H1 (cell line): ENCODE data around the gene GOLIM4.

ENCODE experiments used
- CREB1 ChIP-seq: IDR thresholded peaks from 2 replicates; pipeline ENCODE4 v1.6.1; 2012; ENCODE audit warnings: inconsistent platforms
- CTCF ChIP-seq, 3 experiments: IDR thresholded peaks; 1 replicate in 2 of 3; 2 replicates in 1 of 3; pipeline versions ENCODE4 v1.5.1 to v1.6.1; 2011; ENCODE audit warnings: low read length in 3 of 3, mild to moderate bottlenecking in 3 of 3, inconsistent platforms in 2 of 3, low read depth in 1 of 3, moderate library complexity in 1 of 3; ENCODE audit not compliant: insufficient read depth in 1 of 3; ENCODE audit errors: control extremely low read depth in 1 of 3
- MAX ChIP-seq: IDR thresholded peaks from 2 replicates; pipeline ENCODE4 v1.6.1; 2012; ENCODE audit warnings: inconsistent platforms
- POLR2A ChIP-seq, 2 experiments: IDR thresholded peaks; 1 replicate in 1 of 2; 2 replicates in 1 of 2; pipeline ENCODE4 v1.6.1; 2011; ENCODE audit warnings: low read depth in 2 of 2, low read length in 2 of 2, mild to moderate bottlenecking in 2 of 2; ENCODE audit errors: control extremely low read depth in 1 of 2
- POLR2AphosphoS5 ChIP-seq: IDR thresholded peaks from 2 replicates; pipeline ENCODE4 v1.6.1; 2011; ENCODE audit warnings: low read depth, low read length
- TF ChIP-seq, protein P1 (sequence below): IDR thresholded peaks from 2 replicates; pipeline ENCODE4 v1.6.1; 2011; ENCODE audit warnings: low read length, improper control_type of control experiment

GRCh38 chr3:168087539-168087938 is 8.2 kb downstream of the GOLIM4 start:
- TF ChIP-seq, protein P1, sequence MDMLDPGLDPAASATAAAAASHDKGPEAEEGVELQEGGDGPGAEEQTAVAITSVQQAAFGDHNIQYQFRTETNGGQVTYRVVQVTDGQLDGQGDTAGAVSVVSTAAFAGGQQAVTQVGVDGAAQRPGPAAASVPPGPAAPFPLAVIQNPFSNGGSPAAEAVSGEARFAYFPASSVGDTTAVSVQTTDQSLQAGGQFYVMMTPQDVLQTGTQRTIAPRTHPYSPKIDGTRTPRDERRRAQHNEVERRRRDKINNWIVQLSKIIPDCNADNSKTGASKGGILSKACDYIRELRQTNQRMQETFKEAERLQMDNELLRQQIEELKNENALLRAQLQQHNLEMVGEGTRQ = no peak
- TF ChIP-seq POLR2A (IDR thresholded peaks at IDR 0.05; ENCODE audit: control extremely low read depth in 1 of 2, low read depth in 2 of 2, low read length in 2 of 2) (no peak), POLR2AphosphoS5 (no peak), MAX (no peak), CTCF (IDR thresholded peaks at IDR 0.05; ENCODE audit: control extremely low read depth in 1 of 3, insufficient read depth in 1 of 3, low read depth in 1 of 3, low read length in 3 of 3) (no peak), CREB1 (no peak)
